ENCODE data around the gene NKTR.

DNA sequence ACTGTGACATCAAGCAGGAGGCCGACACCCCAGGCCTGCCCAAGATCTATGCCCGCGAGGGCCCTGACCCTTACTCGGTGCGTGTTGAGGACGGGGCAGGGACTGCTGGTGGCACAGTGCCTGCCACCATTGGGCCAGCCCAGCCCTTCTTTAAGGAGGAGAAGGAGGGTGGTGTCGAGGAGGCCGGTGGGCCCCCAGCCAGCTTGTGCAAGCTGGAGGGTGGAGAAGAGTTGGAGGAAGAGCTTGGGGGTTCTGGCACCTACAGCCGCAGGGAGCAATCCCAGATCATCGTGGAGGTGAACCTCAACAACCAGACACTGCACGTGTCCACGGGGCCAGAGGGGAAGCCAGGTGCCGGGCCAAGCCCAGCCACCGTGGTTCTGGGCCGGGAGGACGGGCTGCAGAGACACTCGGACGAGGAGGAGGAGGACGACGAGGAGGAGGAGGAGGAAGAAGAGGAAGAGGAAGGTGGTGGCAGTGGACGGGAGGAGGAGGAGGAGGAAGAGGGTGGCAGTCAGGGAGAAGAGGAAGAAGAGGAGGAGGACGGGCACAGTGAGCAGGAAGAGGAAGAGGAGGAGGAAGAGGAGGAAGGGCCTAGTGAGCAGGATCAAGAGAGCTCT is 58.4 kb downstream of the NKTR start:
- TF ChIP-seq, protein P1, sequence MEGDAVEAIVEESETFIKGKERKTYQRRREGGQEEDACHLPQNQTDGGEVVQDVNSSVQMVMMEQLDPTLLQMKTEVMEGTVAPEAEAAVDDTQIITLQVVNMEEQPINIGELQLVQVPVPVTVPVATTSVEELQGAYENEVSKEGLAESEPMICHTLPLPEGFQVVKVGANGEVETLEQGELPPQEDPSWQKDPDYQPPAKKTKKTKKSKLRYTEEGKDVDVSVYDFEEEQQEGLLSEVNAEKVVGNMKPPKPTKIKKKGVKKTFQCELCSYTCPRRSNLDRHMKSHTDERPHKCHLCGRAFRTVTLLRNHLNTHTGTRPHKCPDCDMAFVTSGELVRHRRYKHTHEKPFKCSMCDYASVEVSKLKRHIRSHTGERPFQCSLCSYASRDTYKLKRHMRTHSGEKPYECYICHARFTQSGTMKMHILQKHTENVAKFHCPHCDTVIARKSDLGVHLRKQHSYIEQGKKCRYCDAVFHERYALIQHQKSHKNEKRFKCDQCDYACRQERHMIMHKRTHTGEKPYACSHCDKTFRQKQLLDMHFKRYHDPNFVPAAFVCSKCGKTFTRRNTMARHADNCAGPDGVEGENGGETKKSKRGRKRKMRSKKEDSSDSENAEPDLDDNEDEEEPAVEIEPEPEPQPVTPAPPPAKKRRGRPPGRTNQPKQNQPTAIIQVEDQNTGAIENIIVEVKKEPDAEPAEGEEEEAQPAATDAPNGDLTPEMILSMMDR (IDR thresholded peaks at IDR 0.05; ENCODE audit: insufficient read depth, low read depth, low read length): no peak
- no peak for TF ChIP-seq EZH2 (IDR thresholded peaks at IDR 0.05; ENCODE audit: insufficient read depth, low read length)
